GM18868 (cell line): Measurements from ENCODE around the gene MAFB.

Experiments
- ATAC-seq: cut with Tn5 transposase; IDR thresholded peaks from one replicate; pipeline ENCODE4 v1.9.1; 2021; ENCODE audit warnings: mild to moderate bottlenecking, moderate library complexity; ENCODE audit not compliant: unreplicated experiment

Gene MAFB

GRCh38 chr20:40703975-40704530, 15.0 kb upstream of the MAFB start:
- ATAC-seq = no peak

GRCh38 chr20:40702504-40702903, 13.5 kb upstream of the MAFB start:
- no peak for ATAC-seq

GRCh38 chr20:40698744-40699143, 9.7 kb upstream of the MAFB start:
- ATAC-seq = no peak

GRCh38 chr20:40698281-40698680, 9.2 kb upstream of the MAFB start:
- no peak for ATAC-seq

GRCh38 chr20:40697541-40697940, 8.5 kb upstream of the MAFB start:
- ATAC-seq = no peak

- no peak for ATAC-seq
These were observed 6.2 kb upstream of the MAFB start for GRCh38 chr20:40695214-40695613.

- no peak for ATAC-seq
These were observed 5.2 kb upstream of the MAFB start for GRCh38 chr20:40694246-40694645.

GRCh38 chr20:40692240-40693011, 3.4 kb upstream of the MAFB start:
- ATAC-seq = no peak

GRCh38 chr20:40691566-40692239, 2.7 kb upstream of the MAFB start:
- no peak for ATAC-seq

GRCh38 chr20:40690836-40691565, 2.0 kb upstream of the MAFB start:
- ATAC-seq = no peak

- peak; percentile 62 for ATAC-seq
These were observed 1.2 kb upstream of the MAFB start for GRCh38 chr20:40689943-40690835.

GRCh38 chr20:40688129-40689099, 622 bp downstream of the MAFB start:
- peak; percentile 3 for ATAC-seq

GRCh38 chr20:40687384-40688128, 1.5 kb downstream of the MAFB start:
- no peak for ATAC-seq

GRCh38 chr20:40686893-40687292, 2.1 kb downstream of the MAFB start:
- no peak for ATAC-seq

GRCh38 chr20:40686434-40686882, 2.6 kb downstream of the MAFB start:
- ATAC-seq = no peak

- no peak for ATAC-seq
These were observed 3.7 kb downstream of the MAFB start for GRCh38 chr20:40685349-40685748.

GRCh38 chr20:40683894-40684268, 5.2 kb downstream of the MAFB start:
- no peak for ATAC-seq

- no peak for ATAC-seq
These were observed 5.7 kb downstream of the MAFB start for GRCh38 chr20:40683221-40683893.
